ENCODE measurements around the gene CHST10. TPM values are rescaled to one million over a fixed set of nuclear protein-coding genes. Genes with fewer than 3 reads are reported as not detected.
"Not testable (repeated sequence)": the region's sequence is repeated elsewhere in the genome, so short reads cannot be mapped to it uniquely, and the experiment has no call there.

CHST10 gene
- total and polyA plus RNA-seq, 2 donors (not counting 3 experiments of a cell fraction or from before 2014, with no cell fraction given) = 11.1 to 12.3 TPM

DNA sequence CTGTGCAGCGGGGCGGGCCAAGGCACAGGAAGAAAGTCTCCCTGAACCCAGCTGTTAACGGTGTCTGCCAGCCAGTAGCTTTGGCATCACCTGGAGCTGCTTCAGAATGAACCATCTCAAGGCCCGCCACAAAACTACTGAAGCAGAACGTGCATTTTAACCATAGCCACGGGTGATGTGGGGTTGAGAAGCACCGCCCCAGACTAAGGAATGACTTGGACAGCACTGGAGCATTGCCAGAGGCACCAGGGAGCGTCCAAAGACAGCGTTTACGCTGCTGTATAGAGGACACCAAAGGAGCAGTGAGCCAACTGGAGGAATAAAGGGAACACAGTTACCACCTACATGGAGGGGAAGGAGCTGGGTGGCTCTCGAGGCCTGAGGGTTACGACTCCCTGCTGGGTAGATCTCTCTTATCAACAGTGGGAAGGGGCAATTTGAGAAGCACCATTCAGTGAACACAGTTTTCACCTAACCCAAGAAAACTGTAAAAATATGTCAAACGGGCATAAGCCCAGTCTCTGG is 66.7 kb downstream of the CHST10 start:
- no peaks in the 10 kb centered on the region for H3K9me1 ChIP-seq (replicated peaks; ENCODE audit: control insufficient read depth, extremely low read depth, insufficient read depth, low read length)
- H2AFZ ChIP-seq (ENCODE audit: low read depth, low read length) = no peak overlapping the region
- H3K9me3 ChIP-seq (replicated peaks; ENCODE audit: control insufficient read depth, insufficient read depth, low read length) = no peaks in the 10 kb centered on the region
- no peaks in the 10 kb centered on the region for H3K79me2 ChIP-seq (ENCODE audit: control insufficient read depth, insufficient read depth, low read length)
- no peak overlapping the region for H3K27ac ChIP-seq (ENCODE audit: insufficient read depth, low read depth, low read length)
- H4K20me1 ChIP-seq (replicated peaks; ENCODE audit: control insufficient read depth, extremely low read depth, insufficient read depth, low read length) = no peaks in the 10 kb centered on the region
- no peak overlapping the region for H3K4me2 ChIP-seq (ENCODE audit: insufficient read depth, low read length)
- ChIA-PET POLR2A (no interaction called here), CTCF (interaction anchor here (2.7 kb wide), 1 partner anchor 88 kb away, joined by 9 read pairs; no protein-coding TSS in a partner anchor)
- FAIRE-seq (no peak), DNase-seq (ENCODE audit: low read depth, low spot score) (no peak)
- dilution Hi-C loops (cut with MboI; ENCODE audit: extremely low pct_ligation_motif_present, low sequenced_read_pairs) = no loop called here
- TF ChIP-seq POLR2AphosphoS5 (IDR thresholded peaks at IDR 0.05; ENCODE audit: insufficient read depth, low read depth, low read length) = no peak
- TF ChIP-seq EZH2 (IDR thresholded peaks at IDR 0.05; ENCODE audit: borderline replicate concordance, low read depth, low read length, severe bottlenecking) = no peak
- no peak for TF ChIP-seq FOS (IDR thresholded peaks at IDR 0.05; ENCODE audit: borderline replicate concordance, insufficient read depth, low read length)
- TF ChIP-seq, protein P1, sequence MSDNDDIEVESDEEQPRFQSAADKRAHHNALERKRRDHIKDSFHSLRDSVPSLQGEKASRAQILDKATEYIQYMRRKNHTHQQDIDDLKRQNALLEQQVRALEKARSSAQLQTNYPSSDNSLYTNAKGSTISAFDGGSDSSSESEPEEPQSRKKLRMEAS (IDR thresholded peaks at IDR 0.05; ENCODE audit: insufficient read depth, insufficient read length) = no peak
- H3K9ac ChIP-seq (replicated peaks; ENCODE audit: extremely low read depth, insufficient read depth, low read length) = no peak overlapping the region
- no TSS peak for BruUV-seq (replicated peaks)
- H3K27me3 ChIP-seq (ENCODE audit: control insufficient read depth in 2 of 2, insufficient read depth in 2 of 2, low read length in 2 of 2) = peaks cover 0 to 3% of the 10 kb centered on the region in 2 experiments
- H3K4me3 ChIP-seq (replicated peaks in 1 of 3; ENCODE audit: insufficient read depth in 1 of 3, low read depth in 1 of 3, low read length in 3 of 3) = no peak overlapping the region
- no peaks in the 10 kb centered on the region for H3K4me1 ChIP-seq (ENCODE audit: control insufficient read depth, extremely low read depth, insufficient read depth, low read length)
- no peaks in the 10 kb centered on the region for H3K36me3 ChIP-seq (ENCODE audit: control insufficient read depth in 2 of 2, extremely low read depth in 1 of 2, insufficient read depth in 2 of 2, low read length in 2 of 2)
- intact Hi-C loops (cut with micrococcal nuclease) = no loop called here

DNA sequence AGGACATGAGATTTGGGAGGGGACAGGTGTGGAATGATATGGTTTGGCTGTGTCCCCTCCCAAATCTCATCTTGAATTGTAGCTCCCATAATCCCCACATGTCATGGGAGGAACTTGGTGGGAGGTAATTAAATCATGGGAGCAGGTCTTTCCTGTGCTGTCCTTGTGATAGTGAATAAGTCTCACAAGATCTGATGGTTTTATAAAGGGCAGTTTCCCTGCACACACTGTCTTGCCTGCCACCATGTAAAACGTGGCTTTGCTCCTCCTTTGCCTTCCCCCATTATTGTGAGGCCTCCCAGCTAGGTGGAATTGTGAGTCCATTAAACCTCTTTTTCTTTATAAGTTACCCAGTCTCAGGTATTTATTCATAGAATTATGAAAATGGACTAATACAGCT is 72.3 kb downstream of the CHST10 start:
- H2AFZ ChIP-seq (ENCODE audit: low read depth, low read length); H3K4me2 ChIP-seq (ENCODE audit: insufficient read depth, low read length); BruUV-seq (replicated peaks); H3K27me3 ChIP-seq (ENCODE audit: control insufficient read depth in 2 of 2, insufficient read depth in 2 of 2, low read length in 2 of 2); H3K9me1 ChIP-seq (replicated peaks; ENCODE audit: control insufficient read depth, extremely low read depth, insufficient read depth, low read length); FAIRE-seq; intact Hi-C loops (cut with micrococcal nuclease); POLR2A ChIA-PET; H3K4me1 ChIP-seq (ENCODE audit: control insufficient read depth, extremely low read depth, insufficient read depth, low read length); dilution Hi-C loops (cut with MboI; ENCODE audit: extremely low pct_ligation_motif_present, low sequenced_read_pairs); H3K27ac ChIP-seq (ENCODE audit: insufficient read depth, low read depth, low read length); H3K36me3 ChIP-seq (ENCODE audit: control insufficient read depth in 2 of 2, extremely low read depth in 1 of 2, insufficient read depth in 2 of 2, low read length in 2 of 2); H3K79me2 ChIP-seq (ENCODE audit: control insufficient read depth, insufficient read depth, low read length); H3K9ac ChIP-seq (replicated peaks; ENCODE audit: extremely low read depth, insufficient read depth, low read length); H3K9me3 ChIP-seq (replicated peaks; ENCODE audit: control insufficient read depth, insufficient read depth, low read length); DNase-seq (ENCODE audit: low read depth, low spot score); H3K4me3 ChIP-seq (replicated peaks in 1 of 3; ENCODE audit: insufficient read depth in 1 of 3, low read depth in 1 of 3, low read length in 3 of 3); H4K20me1 ChIP-seq (replicated peaks; ENCODE audit: control insufficient read depth, extremely low read depth, insufficient read depth, low read length): not testable (repeated sequence)
- CTCF ChIA-PET = interaction anchor here (2.5 kb wide), 1 partner anchor 82 kb away, joined by 6 read pairs; no protein-coding TSS in a partner anchor

All from endothelial cell of umbilical vein (primary cell).